Measurements from ENCODE around the gene PTPRJ. TPM values are rescaled to one million over a fixed set of nuclear protein-coding genes. Genes with fewer than 3 reads are reported as not detected.

Gene PTPRJ
- total and polyA plus RNA-seq, 9 of the 15 experiments (the other 6 are each of a cell fraction or from before 2014, with no cell fraction given): 0.56 to 10.7 (median 4.8) TPM

- TF ChIP-seq ZNF318 (IDR thresholded peaks at IDR 0.05; ENCODE audit: borderline replicate concordance in 1 of 2, low read depth in 1 of 2) (no peak), CBFA2T3 (IDR thresholded peaks at IDR 0.05) (no peak), FOSL1 (tag; conservative IDR thresholded peaks at IDR 0.05) (no peak), ELF2 (CRISPR knock-in tag; IDR thresholded peaks at IDR 0.05) (no peak), KDM5B (IDR thresholded peaks at IDR 0.05; ENCODE audit: insufficient replicate concordance, low read depth, low read length) (no peak), KHSRP (IDR thresholded peaks at IDR 0.05) (no peak), L3MBTL2 (IDR thresholded peaks at IDR 0.05) (peak; percentile 54), PHB (CRISPR knock-in tag; IDR thresholded peaks at IDR 0.05) (no peak), CREB5 (CRISPR knock-in tag; IDR thresholded peaks at IDR 0.05) (no peak), RREB1 (CRISPR knock-in tag; IDR thresholded peaks at IDR 0.05) (no peak), CGGBP1 (CRISPR knock-in tag; IDR thresholded peaks at IDR 0.05) (no peak), NFRKB (IDR thresholded peaks at IDR 0.05; ENCODE audit: low read depth) (no peak), MED1 (CRISPR knock-in tag; IDR thresholded peaks at IDR 0.05; ENCODE audit: borderline replicate concordance) (no peak)
These were observed 11.0 kb downstream of the PTPRJ start (continued) for GRCh38 chr11:47991266-47991830.

All from K562 (cell line).